BE2C (cell line): Measurements from ENCODE around the gene UBE2L6.

ENCODE experiments used
- DNase-seq: peaks from one replicate; pipeline ENCODE4 v3.0.0-alpha.2; 2020
- H3K27me3 ChIP-seq: fragments of 250-450 bp; sonication (Bioruptor Pico); 2 replicates; pipeline ENCODE4 v1.5.1; 2020; ENCODE audit warnings: mild to moderate bottlenecking
- H3K36me3 ChIP-seq: fragments of 250-450 bp; sonication (Bioruptor Pico); 2 replicates; pipeline ENCODE4 v1.5.1; 2020; ENCODE audit warnings: mild to moderate bottlenecking
- H3K4me1 ChIP-seq: fragments of 250-450 bp; sonication (Bioruptor Pico); 2 replicates; pipeline ENCODE4 v1.5.1; 2020
- H3K4me3 ChIP-seq: 2 replicates; pipeline ENCODE4 v1.5.1; 2011; ENCODE audit warnings: low read depth, low read length
- H3K9me3 ChIP-seq: fragments of 250-450 bp; sonication (Bioruptor Pico); 2 replicates; pipeline ENCODE4 v1.5.1; 2020
- TF ChIP-seq, protein P1 (sequence below): IDR thresholded peaks from 2 replicates; pipeline ENCODE4 v1.5.1; 2012; ENCODE audit warnings: mild to moderate bottlenecking, low read depth, low read length

Gene UBE2L6

DNA sequence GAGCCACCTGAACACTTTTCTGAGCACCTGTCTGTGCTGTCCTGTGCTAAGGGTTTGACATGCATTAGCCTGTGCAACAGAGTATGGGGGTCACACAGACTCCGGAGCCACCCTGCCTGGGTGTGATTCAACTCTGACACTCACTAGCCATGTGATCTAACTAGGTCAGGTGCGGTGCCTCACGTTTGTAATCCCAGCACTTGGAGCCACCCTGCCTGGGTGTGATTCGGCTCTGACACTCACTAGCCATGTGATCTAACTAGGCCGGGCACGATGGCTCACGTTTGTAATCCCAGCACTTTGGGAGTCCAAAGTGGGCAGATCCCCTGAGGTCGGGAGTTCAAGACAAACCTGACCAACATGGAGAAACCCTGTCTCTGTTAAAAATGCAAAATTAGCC lies 11.4 kb downstream of the UBE2L6 start:
- H3K36me3 ChIP-seq, result no peaks in the 10 kb centered on the region

DNA sequence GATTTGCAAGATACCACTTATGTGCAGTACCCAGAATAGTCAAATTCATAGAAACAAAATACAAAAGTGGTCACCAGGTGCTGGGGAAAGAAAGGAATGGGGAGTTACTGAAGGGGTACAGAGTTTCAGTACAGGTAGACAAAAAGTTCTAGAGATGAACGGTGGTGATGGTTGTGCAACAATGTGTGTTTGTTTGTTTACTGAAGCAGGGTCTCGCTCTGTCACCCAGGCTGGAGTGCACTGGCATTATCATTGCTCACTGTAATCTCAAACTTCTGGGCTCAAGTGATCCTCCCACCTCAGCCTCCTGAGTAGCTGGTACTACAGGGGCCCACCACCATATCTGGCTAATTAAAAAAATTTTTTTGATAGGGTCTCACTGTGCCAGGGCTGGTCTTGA lies 12.1 kb downstream of the UBE2L6 start:
- Histone ChIP-seq H3K36me3 (no peaks in the 10 kb centered on the region), H3K4me1 (no peaks in the 10 kb centered on the region), H3K4me3 (no peak overlapping the region)

More for the DNA sequence above, 11.4 kb downstream of the UBE2L6 start:
- Histone ChIP-seq H3K9me3 (no peaks in the 10 kb centered on the region), H3K4me1 (no peaks in the 10 kb centered on the region), H3K27me3 (no peaks in the 10 kb centered on the region), H3K4me3 (no peak overlapping the region)
- DNase-seq, result no peak
- TF ChIP-seq, protein P1, sequence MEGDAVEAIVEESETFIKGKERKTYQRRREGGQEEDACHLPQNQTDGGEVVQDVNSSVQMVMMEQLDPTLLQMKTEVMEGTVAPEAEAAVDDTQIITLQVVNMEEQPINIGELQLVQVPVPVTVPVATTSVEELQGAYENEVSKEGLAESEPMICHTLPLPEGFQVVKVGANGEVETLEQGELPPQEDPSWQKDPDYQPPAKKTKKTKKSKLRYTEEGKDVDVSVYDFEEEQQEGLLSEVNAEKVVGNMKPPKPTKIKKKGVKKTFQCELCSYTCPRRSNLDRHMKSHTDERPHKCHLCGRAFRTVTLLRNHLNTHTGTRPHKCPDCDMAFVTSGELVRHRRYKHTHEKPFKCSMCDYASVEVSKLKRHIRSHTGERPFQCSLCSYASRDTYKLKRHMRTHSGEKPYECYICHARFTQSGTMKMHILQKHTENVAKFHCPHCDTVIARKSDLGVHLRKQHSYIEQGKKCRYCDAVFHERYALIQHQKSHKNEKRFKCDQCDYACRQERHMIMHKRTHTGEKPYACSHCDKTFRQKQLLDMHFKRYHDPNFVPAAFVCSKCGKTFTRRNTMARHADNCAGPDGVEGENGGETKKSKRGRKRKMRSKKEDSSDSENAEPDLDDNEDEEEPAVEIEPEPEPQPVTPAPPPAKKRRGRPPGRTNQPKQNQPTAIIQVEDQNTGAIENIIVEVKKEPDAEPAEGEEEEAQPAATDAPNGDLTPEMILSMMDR, result no peak

DNA sequence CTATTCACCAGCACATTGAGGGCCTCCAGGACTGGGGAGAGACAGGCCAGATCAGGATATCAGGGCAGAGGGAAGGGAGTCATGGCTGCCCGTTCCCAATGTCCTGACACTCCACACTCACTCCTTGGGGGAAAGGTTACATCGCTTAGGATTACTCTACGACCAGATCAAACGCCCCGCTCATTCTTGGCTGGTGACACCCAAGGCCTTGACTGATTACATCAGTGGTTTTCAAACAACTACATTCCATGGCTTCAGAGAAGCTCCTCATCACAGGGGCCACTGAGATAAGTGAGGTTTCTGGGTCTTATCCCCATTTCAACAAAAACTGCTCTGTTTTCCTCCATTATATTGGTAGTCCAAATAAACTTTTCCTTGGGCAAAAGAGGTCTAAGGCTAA lies 15.0 kb downstream of the UBE2L6 start:
- Histone ChIP-seq H3K4me3 (no peak overlapping the region), H3K36me3 (no peaks in the 10 kb centered on the region), H3K4me1 (no peaks in the 10 kb centered on the region), H3K27me3 (no peaks in the 10 kb centered on the region), H3K9me3 (no peaks in the 10 kb centered on the region)
- no peak for DNase-seq
- TF ChIP-seq, protein P1, result no peak

More for the DNA sequence above, 12.1 kb downstream of the UBE2L6 start:
- Histone ChIP-seq H3K9me3 (no peaks in the 10 kb centered on the region), H3K27me3 (no peaks in the 10 kb centered on the region)
- TF ChIP-seq, protein P1, result no peak
- no peak for DNase-seq

DNA sequence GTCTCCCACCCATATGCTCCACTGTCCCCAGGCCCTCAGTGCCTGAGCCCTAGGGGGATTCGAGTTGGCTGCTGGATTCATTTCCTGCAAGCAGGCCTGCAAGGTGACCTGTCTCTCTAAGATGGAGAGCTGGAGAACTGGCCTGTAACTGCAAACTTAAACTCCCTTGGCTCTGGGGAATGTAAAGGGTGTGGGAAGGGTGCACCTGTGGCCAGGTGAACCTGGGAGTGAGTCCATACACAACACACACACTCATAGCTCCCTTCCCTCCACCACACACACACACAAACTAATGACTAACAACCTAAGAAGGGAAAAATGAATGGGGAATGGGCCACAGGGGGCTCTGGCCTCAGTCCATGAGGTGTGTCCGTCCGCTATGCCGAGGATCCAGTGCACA lies 15.5 kb downstream of the UBE2L6 start:
- TF ChIP-seq, protein P1, result no peak
- Histone ChIP-seq H3K36me3 (no peaks in the 10 kb centered on the region), H3K9me3 (no peaks in the 10 kb centered on the region), H3K4me1 (no peaks in the 10 kb centered on the region), H3K27me3 (no peaks in the 10 kb centered on the region), H3K4me3 (no peak overlapping the region)
- DNase-seq, result no peak

DNA sequence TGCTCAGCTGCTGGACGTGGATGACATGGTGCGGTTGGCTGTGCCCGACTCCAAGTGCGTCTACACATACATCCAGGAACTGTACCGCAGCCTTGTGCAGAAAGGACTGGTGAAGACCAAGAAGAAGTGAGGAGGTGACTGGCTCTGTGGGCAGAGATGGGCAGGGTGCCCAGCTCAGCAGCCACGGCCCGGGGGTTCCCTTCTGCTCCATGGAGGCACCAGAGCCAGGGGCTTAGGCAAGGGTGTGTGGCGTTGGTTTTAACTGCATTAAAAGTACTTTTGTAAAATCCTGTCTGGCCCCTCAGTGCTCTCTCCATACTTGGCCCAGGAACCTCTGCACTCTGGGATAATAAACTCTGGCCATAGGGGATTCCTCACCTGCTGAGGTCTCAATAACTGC lies 17.5 kb downstream of the UBE2L6 start:
- H3K27me3 ChIP-seq, result no peaks in the 10 kb centered on the region
- no peak overlapping the region for H3K4me3 ChIP-seq
- H3K9me3 ChIP-seq, result no peaks in the 10 kb centered on the region
- no peak for DNase-seq
- no peaks in the 10 kb centered on the region for H3K4me1 ChIP-seq
- TF ChIP-seq, protein P1, result no peak
- no peaks in the 10 kb centered on the region for H3K36me3 ChIP-seq

DNA sequence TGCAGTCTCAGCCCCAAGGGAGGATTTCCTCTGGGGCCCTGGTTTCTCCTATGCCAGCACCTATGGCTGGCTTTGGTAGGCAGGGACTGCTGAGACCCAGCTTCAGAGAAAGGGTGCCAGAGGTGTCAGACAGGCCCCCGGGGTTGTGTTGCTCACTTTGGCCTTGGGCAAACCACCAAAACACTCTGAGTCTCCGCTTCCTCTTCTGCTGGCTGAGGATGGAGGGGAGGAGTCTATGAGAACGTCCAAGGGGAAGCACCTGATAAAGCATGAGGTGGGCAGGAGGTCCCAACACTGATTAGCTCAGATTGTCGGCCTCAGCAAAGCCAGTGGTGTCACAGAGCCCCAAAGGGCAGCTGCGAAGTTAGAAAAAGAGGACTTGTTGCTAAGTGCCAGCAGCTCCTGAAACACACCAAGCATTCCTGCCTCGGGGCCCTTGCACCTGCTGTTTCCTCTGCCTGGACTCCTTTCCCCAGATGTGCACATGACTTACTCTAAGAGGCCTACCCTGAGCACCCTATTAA lies 19.6 kb downstream of the UBE2L6 start:
- DNase-seq, result no peak
- H3K27me3 ChIP-seq, result no peaks in the 10 kb centered on the region
- no peaks in the 10 kb centered on the region for H3K4me1 ChIP-seq
- no peak overlapping the region for H3K4me3 ChIP-seq
- TF ChIP-seq, protein P1, result no peak
- H3K36me3 ChIP-seq, result no peaks in the 10 kb centered on the region
- no peaks in the 10 kb centered on the region for H3K9me3 ChIP-seq
